HG03469 (cell line): ENCODE measurements around the gene BATF3.
"Not testable (repeated sequence)": the region's sequence is repeated elsewhere in the genome, so short reads cannot be mapped to it uniquely, and the experiment has no call there.

Experiments used
- ATAC-seq: cut with Tn5 transposase; IDR thresholded peaks from one replicate; pipeline ENCODE4 v1.9.1; 2021; ENCODE audit warnings: mild to moderate bottlenecking, moderate library complexity, moderate number of reproducible peaks; ENCODE audit not compliant: unreplicated experiment

Gene BATF3, protein sequence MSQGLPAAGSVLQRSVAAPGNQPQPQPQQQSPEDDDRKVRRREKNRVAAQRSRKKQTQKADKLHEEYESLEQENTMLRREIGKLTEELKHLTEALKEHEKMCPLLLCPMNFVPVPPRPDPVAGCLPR

DNA sequence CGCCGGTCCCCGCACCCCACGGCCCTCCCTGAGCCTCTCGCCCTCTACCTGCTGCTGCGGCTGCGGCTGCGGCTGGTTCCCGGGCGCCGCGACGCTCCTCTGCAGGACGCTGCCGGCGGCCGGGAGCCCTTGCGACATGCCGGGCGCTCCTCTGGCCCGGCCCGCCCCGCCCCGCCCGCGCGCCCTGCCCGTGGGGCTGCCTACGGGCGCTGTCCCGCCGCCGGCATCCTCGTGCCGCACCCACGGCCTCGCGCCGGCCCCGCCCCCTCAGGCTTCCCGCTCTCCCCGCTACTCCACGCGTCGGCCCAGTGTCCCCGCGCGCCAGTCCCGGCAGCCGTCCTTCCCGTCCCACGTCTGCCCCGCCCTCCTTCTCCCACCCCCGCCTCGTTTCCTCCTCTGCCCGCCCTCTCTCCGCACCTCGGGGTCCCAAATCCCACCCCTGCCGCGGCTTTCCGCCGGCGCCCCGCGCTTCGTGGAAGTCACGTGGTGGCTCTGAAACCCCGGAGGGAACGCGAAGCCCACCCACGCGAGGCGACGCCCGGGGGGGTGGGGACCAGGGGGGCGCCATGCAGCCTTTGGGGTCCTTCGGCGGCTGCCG lies at the start of gene BATF3:
Gene BATF3 (minus strand): TSS at position 216 of the 598 bp plus-strand sequence. CDS start 78 bp downstream, at position 138.
- no peak for ATAC-seq

GRCh38 chr1:212746546-212746945 lies 46.9 kb upstream of the BATF3 start:
- no peak for ATAC-seq

GRCh38 chr1:212745303-212745702 lies 45.7 kb upstream of the BATF3 start:
- no peak for ATAC-seq

GRCh38 chr1:212743901-212744475 lies 44.3 kb upstream of the BATF3 start:
- no peak for ATAC-seq

DNA sequence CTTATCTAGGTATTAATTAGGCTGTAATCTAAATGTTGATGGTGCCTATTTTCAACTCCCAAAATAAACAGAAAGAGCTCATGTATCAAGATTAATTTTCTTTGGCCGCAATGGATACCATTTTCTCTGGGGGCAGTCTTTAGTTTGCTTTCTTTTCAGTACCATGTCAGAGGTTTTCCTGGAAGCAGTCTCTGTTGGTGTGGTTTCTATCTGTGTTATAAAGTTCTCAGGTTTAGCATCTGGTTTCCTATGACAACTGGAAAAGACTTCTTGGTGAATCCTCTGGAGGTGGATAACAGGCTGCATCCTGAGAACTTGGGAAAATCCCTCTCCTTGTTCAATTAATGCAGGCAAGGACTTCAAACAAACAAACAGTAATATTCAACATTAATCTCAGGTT lies 38.7 kb upstream of the BATF3 start:
- no peak for ATAC-seq

DNA sequence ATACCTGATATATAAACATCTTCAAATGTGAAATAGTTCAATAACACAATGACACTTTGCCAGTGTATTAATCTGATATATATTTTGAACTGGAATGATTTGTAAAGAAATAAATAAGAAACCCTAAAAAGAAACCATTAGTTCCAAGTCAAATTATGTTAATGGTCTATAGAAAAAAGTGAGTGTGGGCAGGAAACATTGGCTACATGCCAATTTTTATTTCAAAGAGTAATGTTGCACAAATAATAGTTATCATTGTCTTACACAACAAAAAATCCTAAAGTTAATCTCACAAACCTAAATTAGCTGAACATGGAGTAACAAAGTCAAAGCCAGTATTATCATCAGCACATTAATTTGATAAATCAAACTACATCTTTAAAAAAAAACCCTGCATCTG lies 37.9 kb upstream of the BATF3 start:
- ATAC-seq: no peak

GRCh38 chr1:212733109-212733508 lies 33.5 kb upstream of the BATF3 start:
- no peak for ATAC-seq

- no peak for ATAC-seq
These were observed 32.0 kb upstream of the BATF3 start for GRCh38 chr1:212731630-212732029.

GRCh38 chr1:212728606-212729005 lies 29.0 kb upstream of the BATF3 start:
- no peak for ATAC-seq

- ATAC-seq: no peak
These were observed 27.9 kb upstream of the BATF3 start for GRCh38 chr1:212727386-212728181.

- ATAC-seq: not testable (repeated sequence)
These were observed 25.0 kb upstream of the BATF3 start for GRCh38 chr1:212724679-212725078.

- ATAC-seq: no peak
These were observed 22.8 kb upstream of the BATF3 start for GRCh38 chr1:212722270-212722957.

DNA sequence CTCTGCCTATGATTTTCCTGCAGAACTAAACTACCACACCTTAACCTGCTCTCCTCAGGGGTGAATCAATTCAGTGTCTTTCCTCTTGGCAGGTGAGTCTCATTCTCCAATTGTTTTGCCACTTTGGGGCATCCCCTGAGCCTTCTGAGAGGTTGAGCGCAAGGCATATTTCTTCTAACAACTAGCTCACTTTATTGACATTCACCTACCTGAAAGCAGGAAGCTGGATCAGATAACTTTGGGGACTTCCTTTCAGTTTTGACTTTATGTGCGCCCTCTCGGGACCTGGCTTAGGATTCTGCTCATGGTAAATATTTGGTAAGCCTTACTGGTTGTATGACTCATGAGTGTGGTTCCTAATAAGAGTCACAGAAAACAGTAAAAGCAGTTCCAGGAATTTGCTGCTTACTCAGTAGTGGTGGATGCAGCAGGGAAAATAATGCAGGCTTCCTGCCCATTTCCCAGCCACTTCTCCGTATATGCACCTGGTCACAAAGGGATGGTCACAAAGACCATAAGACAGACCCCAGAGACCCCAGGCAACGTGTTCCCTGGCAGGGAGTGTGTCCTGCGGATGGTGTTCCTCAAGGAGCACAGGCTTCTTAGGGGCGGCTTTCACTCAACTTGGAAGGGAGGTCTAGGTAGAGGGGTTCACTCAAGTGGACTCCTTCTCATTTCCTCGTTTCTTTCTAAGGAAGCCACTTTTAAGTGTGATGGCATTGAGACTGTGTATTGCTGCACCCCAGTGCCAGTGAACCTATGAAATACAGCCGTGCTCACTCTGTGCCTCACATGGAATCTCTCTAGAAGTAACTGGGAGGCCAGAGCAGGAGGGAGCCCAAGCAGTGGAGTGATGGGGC lies 22.0 kb upstream of the BATF3 start:
- no peak for ATAC-seq

DNA sequence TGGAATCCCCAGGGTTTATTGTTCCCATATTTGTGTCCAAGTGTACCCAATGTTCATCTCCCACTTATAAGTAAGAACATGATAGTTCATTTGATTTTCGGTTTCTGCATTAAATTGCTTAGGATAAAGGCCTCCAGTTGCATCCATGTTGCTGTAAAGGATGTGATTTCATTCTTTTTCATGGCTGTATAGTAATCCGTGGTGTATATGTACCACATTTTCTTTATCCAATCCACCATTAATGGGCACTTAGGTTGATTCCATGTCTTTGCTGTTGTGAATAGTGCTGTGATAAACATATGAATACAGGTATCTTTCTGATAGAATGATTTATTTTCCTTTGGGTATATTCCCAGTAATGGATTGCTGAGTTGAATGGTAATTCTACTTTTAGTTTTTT lies 20.0 kb upstream of the BATF3 start:
- no peak for ATAC-seq

DNA sequence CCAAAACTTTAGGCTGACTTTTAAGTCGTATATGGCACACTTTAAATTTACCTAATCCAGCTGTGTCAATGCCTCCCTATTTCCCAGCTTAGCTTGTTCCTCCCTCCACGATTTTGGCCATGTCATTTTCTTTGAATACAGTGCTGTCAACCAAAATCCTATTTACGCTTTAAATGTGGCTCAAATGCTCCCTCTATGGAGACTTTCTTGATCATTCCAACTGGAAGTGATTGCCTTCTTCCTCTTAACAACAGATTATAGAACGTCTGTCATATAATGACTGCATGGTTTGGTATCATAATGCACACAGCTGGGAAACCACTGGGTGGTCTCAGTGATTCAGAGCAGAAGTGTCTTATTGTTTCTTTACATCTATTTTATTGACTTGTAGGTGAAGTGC lies 18.9 kb upstream of the BATF3 start:
- no peak for ATAC-seq

DNA sequence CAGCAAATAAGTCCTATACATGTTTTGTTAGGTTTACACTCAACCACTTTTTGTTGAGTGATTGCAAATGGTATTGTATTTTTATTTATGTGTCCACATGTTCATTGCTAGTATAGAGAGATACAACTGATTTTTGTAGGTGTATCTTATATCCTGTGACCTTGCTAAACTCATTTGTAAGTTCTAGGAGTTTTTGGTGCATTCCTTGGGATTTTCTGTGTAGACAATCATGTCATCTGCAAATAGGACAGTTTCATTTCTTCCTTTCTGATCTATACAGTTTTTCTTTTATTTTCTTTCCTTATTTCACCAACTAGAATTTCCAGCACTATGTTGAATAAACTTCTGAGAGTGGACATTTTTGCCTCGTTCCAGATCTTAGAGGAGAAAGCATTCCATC lies 16.5 kb upstream of the BATF3 start:
- no peak for ATAC-seq

GRCh38 chr1:212713465-212714136 lies 14.0 kb upstream of the BATF3 start:
- ATAC-seq: no peak

DNA sequence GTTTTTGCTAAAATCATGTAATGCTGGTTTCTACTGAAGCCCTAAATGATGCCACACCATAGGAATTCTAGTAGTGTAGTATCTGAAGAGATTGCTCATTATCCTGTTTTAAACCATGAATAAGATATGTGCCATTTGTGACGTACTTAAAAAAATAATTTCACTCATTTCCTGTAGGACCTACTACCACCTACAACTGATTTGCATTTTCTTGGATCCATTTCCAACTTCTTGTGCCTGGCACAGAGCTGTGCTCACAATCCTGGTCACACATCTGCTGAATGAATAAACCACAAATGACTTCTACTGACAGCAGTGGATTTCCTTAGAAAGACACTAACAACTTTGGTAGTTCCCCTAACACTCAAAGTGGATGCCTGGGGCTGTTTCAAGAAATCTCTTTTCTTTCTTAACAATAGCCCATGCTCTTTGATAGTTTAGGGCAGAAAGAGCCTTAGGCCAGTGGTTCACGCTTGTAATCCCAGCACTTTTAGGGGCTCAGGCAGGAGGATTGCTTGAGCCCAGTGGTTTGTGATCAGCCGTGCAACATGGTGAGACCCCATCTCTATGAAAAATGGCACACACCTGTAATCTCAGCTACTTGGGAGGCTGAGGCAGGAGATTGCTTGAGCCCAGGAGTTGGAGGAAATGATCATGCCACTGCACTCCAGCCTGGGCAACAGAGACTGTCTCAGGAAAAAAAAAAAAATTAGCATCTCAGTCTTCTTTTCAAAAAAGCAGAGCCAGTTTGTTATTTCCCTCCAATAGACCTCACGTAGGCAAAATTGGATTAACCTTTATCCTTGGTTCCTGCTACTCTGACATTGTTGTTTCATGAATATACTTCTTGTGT lies 13.0 kb upstream of the BATF3 start:
- ATAC-seq: no peak

GRCh38 chr1:212711974-212712373 lies 12.3 kb upstream of the BATF3 start:
- not testable (repeated sequence) for ATAC-seq
